Hepatocyte (in vitro differentiated cells): ENCODE data around the gene CTNND2.

Experiments
- CTCF ChIP-seq: fragments of 200-600 bp; sonication (generic); IDR thresholded peaks from 2 replicates; pipeline ENCODE4 v1.5.1; 2016; ENCODE audit warnings: antibody characterized with exemption, mild to moderate bottlenecking; ENCODE audit not compliant: poor library complexity
- EZH2 ChIP-seq: fragments of 200-600 bp; sonication (generic); IDR thresholded peaks from 2 replicates; pipeline ENCODE4 v1.6.1; 2016; ENCODE audit warnings: antibody characterized with exemption, mild to moderate bottlenecking, borderline replicate concordance

- TF ChIP-seq CTCF (no peak), EZH2 (no peak)
Measured at GRCh38 chr5:11164531-11165294, 739.5 kb downstream of the CTNND2 start.
